GM12873 (cell line): Measurements from ENCODE around the gene ABCC8.

Experiments used
- CTCF ChIP-seq: IDR thresholded peaks from 2 replicates; pipeline ENCODE4 v1.5.1; 2012; ENCODE audit warnings: low read depth, mild to moderate bottlenecking, moderate library complexity, low read length, control low read depth; ENCODE audit not compliant: insufficient read depth; ENCODE audit errors: missing control alignments

ABCC8 gene

DNA sequence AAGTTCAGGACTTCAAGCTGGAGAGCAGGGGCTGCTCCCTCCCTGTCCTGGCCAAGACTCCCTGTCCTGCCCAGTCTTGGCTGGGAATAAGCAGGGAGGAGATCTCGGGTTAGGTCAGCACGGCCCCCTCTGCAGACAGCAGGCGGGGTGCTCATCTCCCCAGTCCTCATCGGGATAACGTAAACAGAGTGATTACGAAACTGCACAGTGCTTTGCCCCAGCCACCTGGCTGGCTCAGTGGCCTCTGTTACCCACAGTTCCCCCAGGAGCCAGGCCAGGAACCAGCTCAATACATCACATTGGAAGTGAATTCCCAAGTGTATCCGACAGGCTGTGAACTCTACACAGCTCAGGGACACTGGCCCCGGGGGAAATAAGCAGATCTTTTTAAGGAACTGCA lies 45.5 kb downstream of the ABCC8 start:
- no peak for TF ChIP-seq CTCF

DNA sequence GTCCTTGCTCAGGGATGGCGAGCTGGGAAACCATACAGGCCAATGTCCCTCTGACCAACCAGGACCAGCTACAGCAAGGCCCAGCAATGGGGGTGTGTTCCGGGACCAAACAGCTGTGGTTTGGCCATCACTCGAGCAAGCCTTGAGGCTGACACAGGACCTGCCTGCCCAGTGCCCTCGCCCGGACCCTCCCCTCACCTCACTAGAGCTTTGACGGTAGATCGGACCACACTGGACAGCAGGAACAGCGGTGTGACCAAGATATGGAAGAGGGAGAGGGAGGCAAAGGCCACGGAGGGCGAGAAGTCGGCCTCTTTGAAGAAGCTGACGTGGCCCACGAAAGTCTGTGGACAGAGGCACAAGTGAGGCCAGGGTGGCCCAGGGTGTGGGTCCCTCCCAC lies 46.0 kb downstream of the ABCC8 start:
- no peak for TF ChIP-seq CTCF

DNA sequence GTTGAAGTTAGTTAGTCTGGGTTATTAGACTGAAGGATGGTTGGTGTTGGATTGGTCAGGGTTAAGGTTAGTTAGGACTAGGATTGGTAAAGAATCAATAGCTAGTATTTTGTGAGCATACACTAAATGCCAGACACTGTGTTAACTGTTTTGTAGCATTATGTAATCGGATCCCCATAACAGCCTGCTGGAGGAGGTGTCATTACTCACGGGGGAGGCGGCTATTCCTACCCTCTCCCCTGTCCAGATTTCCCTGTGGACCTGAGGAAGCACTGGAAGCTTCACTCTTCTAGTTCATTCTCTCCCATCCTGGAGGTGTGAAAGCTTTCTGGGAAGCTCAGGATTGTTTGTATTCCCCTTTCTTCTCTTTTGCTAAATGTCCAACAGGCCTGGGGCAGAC lies 47.7 kb downstream of the ABCC8 start:
- TF ChIP-seq CTCF = no peak

DNA sequence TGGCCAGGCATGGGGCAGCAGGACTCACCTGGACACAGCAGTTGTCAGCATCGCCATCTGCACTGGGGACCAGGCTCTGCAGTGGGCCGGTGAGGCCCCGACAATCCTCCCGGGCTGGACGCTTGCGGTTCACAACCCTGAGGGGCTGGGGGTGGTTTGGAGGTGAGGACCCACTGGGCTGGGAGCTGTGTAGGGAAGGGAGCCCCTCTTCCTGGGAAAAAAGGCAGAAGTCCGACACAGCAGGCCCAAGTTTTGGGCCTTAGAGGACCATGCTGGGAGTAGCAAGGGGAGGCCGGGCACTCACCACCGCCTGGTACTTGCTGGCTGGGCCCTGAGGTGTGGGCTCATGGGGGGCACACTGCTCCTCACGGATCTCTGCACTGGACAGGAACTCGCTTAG lies 48.4 kb downstream of the ABCC8 start:
- TF ChIP-seq CTCF = no peak

GRCh38 chr11:17423533-17424310 lies 52.9 kb downstream of the ABCC8 start:
- TF ChIP-seq CTCF = no peak

DNA sequence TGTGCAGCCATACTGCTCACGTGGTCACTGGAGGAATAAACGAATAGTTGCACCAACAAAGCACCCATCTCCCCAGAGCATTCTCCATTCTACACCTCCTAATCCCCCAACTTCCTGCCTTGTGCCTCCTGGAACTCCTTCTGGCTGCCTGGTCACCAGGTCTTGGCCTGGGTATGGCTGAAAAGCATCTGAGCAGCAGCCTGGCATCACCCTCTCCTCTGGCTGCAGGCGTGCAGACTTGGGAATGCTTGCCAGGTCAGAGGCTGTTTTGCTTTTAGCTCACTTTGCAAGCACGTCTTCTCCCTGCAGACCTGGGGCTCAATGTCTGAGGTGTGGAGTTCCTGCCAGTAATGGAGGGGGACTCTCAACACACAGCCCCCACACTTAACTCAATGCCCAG lies 54.9 kb downstream of the ABCC8 start:
- TF ChIP-seq CTCF = no peak

GRCh38 chr11:17418444-17419081 lies 58.1 kb downstream of the ABCC8 start:
- no peak for TF ChIP-seq CTCF
